Testis (tissue), 3 donors: ENCODE measurements around the gene VEZF1. TPM values are rescaled to one million over a fixed set of nuclear protein-coding genes. Genes with fewer than 3 reads are reported as not detected.
A peak's percentile ranks its signal among the peaks of the same experiment; 100 is the strongest.

Experiments
- DNase-seq: peaks from one replicate; pipeline ENCODE4 v3.0.0-alpha.2; 2019
- H3K27ac ChIP-seq, 2 donors: fragments of 200-600 bp; sonication (generic); one replicate each; pipeline ENCODE4 v1.5.1; 2019
- H3K27me3 ChIP-seq: fragments of 200-600 bp; sonication (generic); one replicate; pipeline ENCODE4 v1.5.1; 2019
- H3K36me3 ChIP-seq: fragments of 200-600 bp; sonication (generic); one replicate; pipeline ENCODE4 v1.5.1; 2017; ENCODE audit warnings: low read depth; ENCODE audit errors: missing control alignments
- H3K4me1 ChIP-seq: fragments of 200-600 bp; sonication (generic); one replicate; pipeline ENCODE4 v1.5.1; 2019
- H3K4me3 ChIP-seq, 2 donors: fragments of 200-600 bp; sonication (generic); one replicate each; pipeline ENCODE4 v1.5.1; 2017 to 2019
- H3K9me3 ChIP-seq: fragments of 200-600 bp; sonication (generic); one replicate; pipeline ENCODE4 v1.5.1; 2017
- CTCF ChIP-seq, 3 experiments: fragments of 450-650 bp in 2 of 3; fragments of 200-600 bp in 1 of 3; sonication (generic) in 1 of 3; IDR thresholded peaks; one replicate each; pipeline ENCODE4 v1.5.1; 2016 to 2019; ENCODE audit warnings: antibody characterized with exemption in 3 of 3, mild to moderate bottlenecking in 2 of 3, moderate library complexity in 1 of 3
- POLR2A ChIP-seq: fragments of 450-650 bp; IDR thresholded peaks from one replicate; pipeline ENCODE4 v1.6.1; 2017; ENCODE audit warnings: antibody characterized with exemption, mild to moderate bottlenecking, moderate library complexity
- WGBS, 2 donors: methylation state at CpG; one replicate each; pipeline ENCODE4 v1.1.5; 2018; 5-methylcytosine and 5-hydroxymethylcytosine counted together
- intact Hi-C: fragments of 100-400 bp; cut with DNase I; formaldehyde crosslinking; loops from one replicate; pipeline ENCODE4 v1.15.1; 2023; ENCODE audit warnings: low total_unique reads
- polyA plus RNA-seq: library from polyadenylated mRNA; stranded (reverse); fragments of 350-450 nt; fragmentation: Illumina TruSeq; extraction: RNeasy Lipid Tissue Mini Kit (QIAGEN cat#74804); gene quantifications from one replicate; pipeline ENCODE4 v1.2.3, GENCODE V29; 2014; ENCODE audit warnings: low read depth, low replicate concordance; ENCODE audit not compliant: insufficient read depth
- total RNA-seq, 2 donors: library from RNA; depleted of rRNA; stranded (reverse); fragments of >200 nt; gene quantifications; one replicate each; pipeline ENCODE4 v1.2.3, GENCODE V29; 2016

The VEZF1 gene
- total and polyA plus RNA-seq, 3 donors from 2014 or later: 54.8 to 58.6 (median 58.6) TPM

- peak overlapping the region; percentile 84 to 93 for H3K4me3 ChIP-seq
- DNase-seq: peak; percentile 58
- intact Hi-C loops: no loop called here
- TF ChIP-seq POLR2A (no peak), CTCF (IDR thresholded peaks at IDR 0.05) (no peak)
- peak overlapping the region; percentile 91 to 96 for H3K27ac ChIP-seq
- peaks cover 50% of the 10 kb centered on the region for H3K4me1 ChIP-seq
- 0 to 1% methylated on average over 38 of the region's 38 CpGs for WGBS, 2 donors
- no peaks in the 10 kb centered on the region for H3K27me3 ChIP-seq
- no peaks in the 10 kb centered on the region for H3K36me3 ChIP-seq
- H3K9me3 ChIP-seq: no peaks in the 10 kb centered on the region
These were observed 1.0 kb downstream of the VEZF1 start for GRCh38 chr17:57986841-57987580.

GRCh38 chr17:57985675-57985974, 2.4 kb downstream of the VEZF1 start:
- Histone ChIP-seq H3K27ac (no peak overlapping the region), H3K4me1 (peaks cover 57% of the 10 kb centered on the region)

GRCh38 chr17:57984936-57985674, 2.9 kb downstream of the VEZF1 start:
- Histone ChIP-seq H3K27me3 (no peaks in the 10 kb centered on the region), H3K9me3 (no peaks in the 10 kb centered on the region), H3K36me3 (no peaks in the 10 kb centered on the region), H3K4me3 (no peak overlapping the region), H3K4me1 (peaks cover 57% of the 10 kb centered on the region), H3K27ac (no peak overlapping the region)
- no peak for DNase-seq
- intact Hi-C loops: no loop called here
- no peak for TF ChIP-seq POLR2A
- TF ChIP-seq CTCF (IDR thresholded peaks at IDR 0.05): no peak
- WGBS, 2 donors: 46 to 50% methylated on average over 4 of the region's 4 CpGs

More at GRCh38 chr17:57985675-57985974, 2.4 kb downstream of the VEZF1 start:
- H3K9me3 ChIP-seq: no peaks in the 10 kb centered on the region
- TF ChIP-seq CTCF (IDR thresholded peaks at IDR 0.05) (no peak), POLR2A (no peak)
- no peak for DNase-seq
- no peaks in the 10 kb centered on the region for H3K27me3 ChIP-seq
- no peak overlapping the region for H3K4me3 ChIP-seq
- intact Hi-C loops: no loop called here
- no peaks in the 10 kb centered on the region for H3K36me3 ChIP-seq
- 12 to 38% methylated on average over 1 of the region's 1 CpG for whole genome bisulfite sequencing, 2 donors

- no peak for TF ChIP-seq POLR2A
- no peak for TF ChIP-seq CTCF (IDR thresholded peaks at IDR 0.05)
- 48 to 55% methylated on average over 4 of the region's 4 CpGs for WGBS, 2 donors
- H3K27ac ChIP-seq: no peak overlapping the region
These were observed 3.7 kb downstream of the VEZF1 start for GRCh38 chr17:57984261-57984890.

More at GRCh38 chr17:57984261-57984890, 3.7 kb downstream of the VEZF1 start:
- Histone ChIP-seq H3K36me3 (no peaks in the 10 kb centered on the region), H3K4me3 (no peak overlapping the region), H3K4me1 (peaks cover 50% of the 10 kb centered on the region), H3K9me3 (no peaks in the 10 kb centered on the region), H3K27me3 (no peaks in the 10 kb centered on the region)
- intact Hi-C loops: no loop called here
- DNase-seq: no peak
